Activated gamma-delta T cell (primary cell): Measurements from ENCODE around the gene MPPED1.

Source experiments
- DNase-seq: peaks from one replicate; lab custom pipeline; 2025; lab: John Stamatoyannopoulos, UW

MPPED1 gene

DNA sequence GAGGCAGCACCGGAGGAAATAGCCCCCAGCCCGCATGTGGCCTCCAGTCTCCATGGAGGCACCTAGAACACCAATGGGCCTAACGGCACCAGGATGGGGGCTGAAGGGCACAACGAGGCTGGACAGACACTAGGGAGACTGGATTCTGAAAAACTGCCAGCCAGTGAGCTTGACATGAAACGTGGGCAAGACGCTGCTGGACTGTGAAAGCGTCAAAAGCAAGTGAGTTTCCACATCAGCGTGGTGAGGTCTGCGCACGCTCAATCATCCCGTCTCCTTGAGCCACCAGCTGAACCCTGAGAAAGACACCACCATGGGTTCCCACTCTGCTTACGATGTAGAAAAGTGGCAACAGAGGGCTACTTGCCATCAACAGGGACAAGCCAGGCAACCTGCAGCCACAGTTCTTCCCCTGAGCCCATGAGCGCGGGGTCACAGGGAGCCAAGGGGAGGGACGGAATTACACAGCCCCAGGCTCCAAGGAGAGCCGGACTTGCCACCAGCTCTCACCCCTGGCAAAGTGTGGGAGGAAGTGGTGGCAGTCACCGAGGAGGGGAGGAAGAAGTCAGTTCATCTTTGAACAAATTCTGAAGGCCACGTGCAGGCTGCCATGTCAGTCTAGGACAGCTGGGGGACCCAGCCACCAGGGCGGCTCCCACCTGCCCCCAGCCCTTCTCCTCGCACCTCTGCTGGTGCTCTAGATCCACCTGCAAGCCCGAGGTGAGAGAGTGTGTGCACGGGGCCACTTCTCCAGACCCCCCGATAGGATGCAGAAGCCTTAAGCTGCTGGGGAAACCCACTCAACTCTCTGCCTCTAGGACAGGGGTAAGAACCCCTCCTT is 131.1 kb downstream of the MPPED1 start:
- no peak for DNase-seq

DNA sequence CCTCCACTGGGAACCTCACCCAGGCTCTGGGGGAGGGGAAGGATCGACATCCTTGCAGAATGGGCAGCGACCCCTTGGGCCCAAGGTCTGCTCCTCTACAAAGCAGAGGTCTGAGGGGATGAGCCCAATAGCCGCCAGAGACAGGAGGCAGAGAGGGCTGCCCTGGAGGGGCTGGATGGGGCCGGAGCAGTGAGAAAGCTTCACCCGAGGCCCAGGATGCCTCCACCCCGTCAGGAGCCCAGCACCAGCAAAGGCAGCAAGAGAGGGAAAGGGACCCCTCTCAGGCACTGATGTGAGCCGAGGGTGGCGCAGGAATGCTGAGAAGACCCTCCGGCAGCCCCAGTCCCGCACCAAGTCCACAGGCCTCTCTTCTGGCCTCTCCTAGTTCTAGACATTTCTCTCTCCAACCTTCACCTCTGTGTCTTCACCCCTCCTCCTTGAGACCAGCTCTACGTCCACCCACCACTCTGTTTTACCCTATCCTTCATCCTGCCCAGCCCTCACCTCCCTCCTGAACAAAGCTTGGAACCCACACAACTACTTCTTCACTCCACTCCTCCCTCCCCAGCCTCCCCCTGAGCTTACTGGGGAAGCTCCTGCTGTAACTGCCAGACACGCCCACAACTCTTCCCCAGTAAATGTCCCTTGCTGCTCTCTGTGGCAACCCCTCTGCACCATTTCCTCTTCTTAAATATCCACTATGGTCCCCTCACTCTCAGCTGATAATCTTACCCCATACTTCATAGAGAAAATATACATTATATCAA is 131.9 kb downstream of the MPPED1 start:
- no peak for DNase-seq

DNA sequence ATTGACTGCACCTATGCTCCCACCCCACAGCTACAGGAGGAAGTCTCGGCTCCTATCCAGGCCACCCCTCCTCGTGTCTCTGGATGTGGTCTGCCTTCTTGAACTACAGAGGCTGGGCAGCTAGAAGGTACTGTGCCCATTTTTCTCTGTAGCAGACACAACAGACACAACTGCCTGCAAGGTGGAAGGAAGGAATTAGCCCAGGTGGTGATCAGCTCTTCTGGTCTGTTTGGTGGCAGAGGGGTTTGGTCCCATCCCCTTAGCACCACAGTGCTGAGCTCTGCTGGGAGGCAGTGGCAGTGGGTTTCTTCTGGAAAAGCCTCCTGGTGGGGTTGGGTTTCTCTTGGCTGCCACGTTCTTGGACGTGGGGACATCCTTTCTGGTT is 132.5 kb downstream of the MPPED1 start:
- DNase-seq: no peak

DNA sequence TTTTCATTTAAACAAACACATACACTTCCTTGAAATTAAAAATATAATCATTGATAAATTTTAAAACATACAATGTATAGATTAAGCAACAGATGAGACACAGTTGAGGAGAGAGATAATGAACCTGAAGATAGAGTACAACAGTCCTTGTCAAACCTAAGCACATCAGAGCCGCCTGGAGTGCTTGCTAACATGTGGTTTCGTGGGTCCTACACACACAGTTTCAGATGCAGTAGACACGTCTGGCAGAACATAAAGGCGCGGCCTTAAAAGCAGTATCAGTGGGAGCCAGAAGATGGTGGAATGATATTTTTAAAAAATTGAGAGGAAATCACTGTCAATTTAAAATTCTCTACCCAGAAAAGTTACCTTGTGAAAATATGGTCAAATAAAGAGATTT is 134.4 kb downstream of the MPPED1 start:
- no peak for DNase-seq

DNA sequence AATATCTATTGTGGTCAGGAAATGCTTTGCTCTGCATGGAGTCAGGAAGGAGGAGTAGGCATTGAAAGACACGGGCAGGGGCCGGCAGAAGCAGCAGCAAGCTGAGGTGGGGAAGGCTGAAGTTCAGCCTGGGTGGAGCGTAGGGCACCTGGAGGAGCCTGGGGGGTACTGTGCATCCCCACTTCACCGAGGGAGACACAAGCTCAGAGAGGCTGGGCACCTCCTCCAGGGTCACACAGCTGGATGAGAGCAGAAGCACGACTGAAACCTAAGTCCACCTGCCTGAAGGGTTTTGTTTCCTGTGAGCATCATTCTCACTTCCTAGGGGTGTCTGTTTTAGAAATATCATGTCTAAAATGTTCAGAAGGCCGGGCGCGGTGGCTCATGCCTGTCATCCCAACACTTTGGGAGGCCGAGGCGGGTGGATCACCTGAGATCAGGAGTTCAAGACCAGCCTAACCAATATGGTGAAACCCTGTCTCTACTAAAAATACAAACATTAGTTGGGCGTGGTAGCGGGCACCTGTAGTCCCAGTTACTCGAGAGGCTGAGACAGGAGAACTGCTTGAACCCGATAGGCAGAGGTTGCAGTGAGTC is 138.3 kb downstream of the MPPED1 start:
- no peak for DNase-seq

DNA sequence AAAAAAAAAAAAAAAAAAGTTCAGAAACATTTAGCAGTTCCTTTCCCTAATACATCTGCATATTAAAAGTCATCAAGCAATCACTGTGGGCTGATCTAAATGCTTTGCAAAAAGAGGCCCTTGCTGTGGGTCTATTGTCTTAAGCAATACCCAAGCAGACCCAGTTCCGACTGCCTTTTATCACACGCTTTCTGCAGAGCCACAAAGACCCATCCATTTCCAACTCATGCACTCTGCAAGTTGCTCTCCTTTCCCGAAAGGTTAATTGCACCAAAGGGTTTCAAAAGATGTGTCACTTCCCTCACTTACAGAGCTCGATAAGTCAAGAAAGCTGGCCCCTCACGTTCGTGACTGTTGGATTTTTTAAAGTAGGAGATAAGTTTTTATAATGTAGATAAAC is 138.9 kb downstream of the MPPED1 start:
- no peak for DNase-seq

DNA sequence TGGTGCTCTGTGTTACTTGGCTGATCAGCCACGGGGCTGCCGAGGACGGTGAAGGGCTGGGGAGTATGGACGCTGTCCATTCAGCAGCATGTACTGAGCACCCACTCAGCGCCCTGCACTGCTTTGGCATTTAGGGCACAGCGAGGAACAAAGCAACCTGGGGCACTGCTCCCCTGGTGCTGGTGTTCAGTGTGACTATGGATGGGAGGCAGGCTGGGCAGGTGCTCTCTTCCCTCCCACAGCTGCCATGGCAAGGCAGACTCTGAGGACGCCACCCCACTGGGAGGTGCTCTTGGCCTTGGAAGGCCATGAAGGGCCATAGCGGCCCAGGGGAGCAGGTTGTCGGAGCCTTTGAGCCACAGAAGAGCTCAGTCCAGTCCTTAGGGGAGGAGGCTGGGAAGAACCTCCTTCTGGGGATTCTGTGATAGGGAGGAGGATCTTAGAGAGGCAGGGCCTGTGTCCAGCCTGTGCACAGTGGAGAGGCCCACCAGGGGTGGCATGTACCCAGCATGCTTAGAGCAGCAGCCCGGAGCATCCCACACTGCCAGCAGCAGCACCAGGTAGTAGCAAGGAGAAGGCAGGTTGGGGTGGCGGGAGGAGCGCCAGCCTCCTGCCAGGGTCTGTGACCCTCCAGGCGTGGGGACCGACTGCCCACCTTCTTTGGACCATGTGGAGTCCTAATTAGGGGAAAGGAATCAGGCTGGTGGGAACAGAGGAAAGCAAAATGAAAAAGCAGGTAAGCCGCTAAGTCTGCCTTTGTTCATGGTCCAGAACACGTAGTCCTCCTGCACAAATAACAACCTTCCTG is 141.8 kb downstream of the MPPED1 start:
- no peak for DNase-seq

DNA sequence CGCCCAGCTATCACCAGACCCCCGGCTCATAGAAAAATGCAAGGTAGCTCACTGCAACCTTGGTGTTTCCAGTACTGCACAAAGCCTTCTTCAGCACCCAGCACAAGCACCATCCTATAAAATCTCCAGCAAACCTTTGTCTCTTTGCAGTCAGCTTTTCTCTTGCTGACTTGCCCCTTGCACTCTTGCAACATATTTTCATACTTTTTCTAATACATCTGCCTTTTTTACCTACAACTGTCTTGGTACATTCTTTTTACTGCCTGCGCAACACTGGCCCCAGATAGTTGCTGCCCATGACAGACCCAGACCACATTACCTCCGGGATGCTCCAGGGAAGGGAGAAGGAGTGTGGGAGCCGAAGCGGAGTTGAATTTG is 142.4 kb downstream of the MPPED1 start:
- DNase-seq: no peak

DNA sequence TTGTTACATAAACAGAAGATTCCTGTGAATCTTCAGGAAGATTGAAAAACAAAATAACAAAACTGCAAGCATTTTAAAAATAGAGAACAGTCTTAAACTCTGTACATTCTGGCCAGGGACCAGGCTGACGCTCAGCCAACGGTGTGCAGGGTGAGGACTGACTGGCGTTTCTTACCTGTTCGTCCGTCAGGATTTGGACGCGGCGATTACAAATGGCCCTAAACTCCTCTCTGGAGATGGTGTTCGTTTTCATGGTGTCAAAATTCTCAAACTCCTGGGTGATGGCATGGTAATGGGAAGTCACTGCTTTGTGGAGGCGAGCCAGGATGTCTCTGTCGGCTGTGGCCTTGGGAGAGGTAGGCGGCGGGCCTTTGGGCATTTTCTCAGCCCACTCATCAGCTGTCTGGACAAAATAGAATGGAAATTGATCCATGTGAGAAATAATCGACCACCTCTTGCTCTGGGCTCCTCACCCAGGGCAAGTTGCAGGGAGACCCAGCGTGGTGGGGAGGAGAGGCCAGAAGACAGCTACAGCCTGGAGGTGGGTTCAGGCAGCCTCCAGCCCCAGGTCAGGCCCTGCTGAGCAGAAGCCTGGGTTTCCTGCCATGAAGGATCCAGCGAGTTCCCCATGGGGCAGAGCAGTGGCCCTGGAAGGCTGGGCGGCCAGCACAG is 143.0 kb downstream of the MPPED1 start:
- DNase-seq: no peak

DNA sequence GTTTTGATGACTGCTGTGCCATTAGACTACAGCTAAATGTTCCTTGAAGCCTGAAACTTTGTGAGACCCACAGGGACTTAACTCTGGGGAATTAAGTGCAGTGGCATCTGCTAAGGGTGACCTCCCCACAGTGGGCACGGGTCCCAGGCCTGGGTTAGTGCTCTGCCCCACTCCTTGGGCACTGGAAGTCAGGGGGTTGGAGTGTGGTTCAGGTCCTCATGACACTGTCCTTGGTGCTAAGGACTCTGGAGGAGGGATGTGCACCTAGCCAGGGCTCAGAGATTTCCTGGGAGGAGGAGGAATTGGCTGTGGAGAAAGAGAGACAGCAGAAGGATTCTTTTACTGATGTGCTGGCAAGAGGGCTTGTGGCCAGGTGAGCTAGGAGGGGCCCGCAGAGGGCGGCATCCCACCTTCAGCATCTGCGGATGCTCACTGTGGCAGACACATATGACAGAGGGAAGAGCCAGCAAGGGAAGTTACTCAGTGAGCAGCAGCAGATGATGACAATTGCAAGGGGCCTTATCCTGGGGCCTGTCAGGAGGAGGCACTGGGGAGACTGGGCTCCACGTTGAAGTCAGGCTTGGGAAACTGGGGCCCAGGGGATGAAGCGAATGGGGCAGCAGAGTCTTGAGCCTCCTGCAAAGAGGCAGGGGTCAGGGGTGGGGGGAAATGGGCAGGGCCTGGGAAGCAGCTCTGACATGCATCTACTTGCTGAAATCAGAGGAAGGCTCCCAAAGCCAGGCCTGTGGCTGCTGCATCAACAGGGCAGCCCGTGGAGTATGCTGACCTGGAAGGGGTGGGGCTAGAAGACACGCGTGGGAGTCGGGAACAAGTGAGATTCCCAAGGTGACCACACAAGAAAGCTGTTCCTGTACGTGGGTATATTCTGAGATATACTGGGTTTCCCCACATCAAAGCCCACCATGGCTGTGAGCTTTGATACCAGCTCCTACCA is 144.0 kb downstream of the MPPED1 start:
- no peak for DNase-seq
